HG03135 (cell line): ENCODE data around the gene CCDC88A.
A peak's percentile ranks its signal among the peaks of the same experiment; 100 is the strongest.

Experiments
- ATAC-seq: cut with Tn5 transposase; IDR thresholded peaks from one replicate; pipeline ENCODE4 v1.9.1; 2021; ENCODE audit warnings: mild to moderate bottlenecking, moderate library complexity; ENCODE audit not compliant: unreplicated experiment

CCDC88A gene

GRCh38 chr2:55422876-55423665 is 3.4 kb upstream of the CCDC88A start:
- ATAC-seq: no peak

DNA sequence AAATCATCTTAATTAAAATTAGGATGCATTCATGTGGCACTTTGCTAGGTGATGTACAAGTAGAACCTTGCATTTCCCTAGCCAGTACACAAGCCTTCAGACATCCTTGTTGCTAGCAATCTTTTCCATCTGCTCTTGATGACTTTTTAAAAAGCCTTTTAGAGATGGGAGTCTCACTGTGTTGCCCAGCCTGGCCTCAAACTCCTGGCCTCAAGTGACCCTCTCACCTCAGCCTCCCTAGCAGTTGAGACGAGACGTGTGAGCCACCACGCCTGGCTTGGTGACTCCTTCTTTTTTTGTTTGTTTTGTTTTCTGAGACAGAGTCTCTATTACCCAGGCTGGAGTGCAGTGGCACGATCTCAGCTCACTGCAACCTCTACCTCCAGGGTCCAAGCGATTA is 1.7 kb upstream of the CCDC88A start:
- no peak for ATAC-seq

DNA sequence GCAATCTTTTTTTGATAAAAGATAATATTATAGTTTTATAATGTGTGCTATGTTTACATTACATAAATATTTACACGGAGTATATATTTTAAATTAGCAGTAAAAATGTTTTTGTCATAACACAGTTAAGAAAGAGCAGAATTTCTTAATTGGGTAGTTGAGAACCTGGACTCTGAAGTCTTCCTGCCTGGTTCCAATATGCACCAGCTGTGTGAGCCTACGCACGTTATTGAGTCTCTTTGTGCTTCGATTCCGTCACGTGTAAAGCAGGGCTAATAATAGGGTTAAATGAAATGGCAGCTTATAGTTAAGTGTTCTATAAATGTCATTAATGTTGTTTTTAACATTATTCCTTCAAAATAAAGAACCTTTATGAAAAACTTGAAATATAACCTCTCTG is 1.2 kb upstream of the CCDC88A start:
- ATAC-seq: no peak

- ATAC-seq: no peak
Observed at GRCh38 chr2:55420439-55420725, 726 bp upstream of the CCDC88A start.

DNA sequence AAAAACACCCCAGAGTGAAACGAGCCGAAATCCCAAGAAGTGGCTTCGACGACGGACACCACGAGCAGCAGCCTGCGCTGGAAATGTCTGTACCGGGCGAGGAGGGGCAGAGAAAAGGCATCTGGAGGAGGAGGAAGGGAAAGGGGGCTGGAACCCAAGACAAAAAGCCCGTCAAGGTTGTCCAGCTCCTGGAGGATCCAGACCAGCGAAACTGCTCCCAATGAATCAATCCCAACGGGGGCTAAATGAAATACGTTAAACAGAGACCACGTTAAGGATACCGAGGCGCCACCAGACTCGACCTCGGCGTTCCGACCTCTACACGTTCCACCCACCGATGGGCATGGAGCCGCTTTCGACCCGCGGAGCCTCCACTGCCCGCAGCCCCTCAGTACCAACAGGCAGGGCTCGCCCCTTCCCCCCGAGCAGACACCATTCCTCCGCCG is 400 bp downstream of the CCDC88A start:
- ATAC-seq: peak; percentile 2

- no peak for ATAC-seq
Observed at GRCh38 chr2:55418512-55419232, 984 bp downstream of the CCDC88A start.

DNA sequence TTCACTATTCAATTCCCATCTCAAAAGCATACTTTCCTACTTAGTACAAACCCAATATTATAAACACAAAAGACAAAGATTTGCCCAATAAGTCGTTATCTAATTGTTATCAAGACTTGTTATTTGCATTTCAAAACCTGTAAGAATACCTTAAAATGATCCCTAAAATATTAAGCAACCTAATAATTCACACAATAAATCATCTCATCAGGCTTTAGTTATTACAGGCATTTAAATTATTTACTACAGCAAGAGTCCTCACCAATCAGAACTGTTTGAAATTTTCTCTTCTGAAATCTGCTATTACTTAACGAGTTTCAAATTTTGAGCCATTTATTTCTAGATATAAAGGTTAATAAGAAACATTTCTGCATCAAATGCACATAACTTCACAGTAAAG is 1.6 kb downstream of the CCDC88A start:
- no peak for ATAC-seq

DNA sequence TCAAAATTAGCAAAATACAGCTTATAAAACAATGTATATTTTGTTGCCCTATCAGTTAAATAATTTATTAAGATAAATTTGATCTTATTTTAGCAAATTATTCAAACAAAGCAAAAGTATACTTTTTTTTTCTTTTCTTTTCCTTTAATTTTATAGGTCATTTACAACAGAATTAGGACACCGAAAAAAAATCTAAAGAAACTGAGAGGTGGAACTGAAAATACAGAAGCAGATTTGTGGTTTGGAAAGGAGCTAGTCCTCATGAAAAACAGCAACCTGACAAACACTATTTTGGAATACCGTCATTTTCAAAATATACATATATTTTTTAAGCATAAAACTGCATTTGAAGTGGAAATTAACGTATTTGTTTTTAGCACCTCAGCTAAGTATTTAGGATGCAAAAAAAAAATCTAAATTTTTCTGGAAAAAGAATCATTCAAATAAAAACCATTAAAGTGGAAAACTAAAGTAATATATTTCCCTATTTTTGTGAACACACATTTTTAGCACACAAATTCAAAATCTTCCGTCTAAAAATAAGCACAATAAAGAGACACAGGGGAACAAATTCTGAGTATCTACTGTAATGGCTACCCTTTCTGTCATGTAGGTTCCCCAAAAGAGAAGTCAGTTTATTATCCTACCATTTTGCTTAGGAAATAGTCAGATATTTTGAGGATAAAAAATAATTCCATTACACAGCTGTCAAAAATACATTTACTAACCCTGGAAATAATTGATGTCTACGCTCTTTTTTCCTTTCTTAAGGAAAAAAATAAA is 2.7 kb downstream of the CCDC88A start:
- no peak for ATAC-seq

- ATAC-seq: no peak
Observed at GRCh38 chr2:55415300-55415699, 4.4 kb downstream of the CCDC88A start.

GRCh38 chr2:55408918-55409868 is 10.5 kb downstream of the CCDC88A start:
- ATAC-seq: no peak

- no peak for ATAC-seq
Observed at GRCh38 chr2:55408098-55408882, 11.4 kb downstream of the CCDC88A start.

- no peak for ATAC-seq
Observed at GRCh38 chr2:55405116-55405515, 14.5 kb downstream of the CCDC88A start.

DNA sequence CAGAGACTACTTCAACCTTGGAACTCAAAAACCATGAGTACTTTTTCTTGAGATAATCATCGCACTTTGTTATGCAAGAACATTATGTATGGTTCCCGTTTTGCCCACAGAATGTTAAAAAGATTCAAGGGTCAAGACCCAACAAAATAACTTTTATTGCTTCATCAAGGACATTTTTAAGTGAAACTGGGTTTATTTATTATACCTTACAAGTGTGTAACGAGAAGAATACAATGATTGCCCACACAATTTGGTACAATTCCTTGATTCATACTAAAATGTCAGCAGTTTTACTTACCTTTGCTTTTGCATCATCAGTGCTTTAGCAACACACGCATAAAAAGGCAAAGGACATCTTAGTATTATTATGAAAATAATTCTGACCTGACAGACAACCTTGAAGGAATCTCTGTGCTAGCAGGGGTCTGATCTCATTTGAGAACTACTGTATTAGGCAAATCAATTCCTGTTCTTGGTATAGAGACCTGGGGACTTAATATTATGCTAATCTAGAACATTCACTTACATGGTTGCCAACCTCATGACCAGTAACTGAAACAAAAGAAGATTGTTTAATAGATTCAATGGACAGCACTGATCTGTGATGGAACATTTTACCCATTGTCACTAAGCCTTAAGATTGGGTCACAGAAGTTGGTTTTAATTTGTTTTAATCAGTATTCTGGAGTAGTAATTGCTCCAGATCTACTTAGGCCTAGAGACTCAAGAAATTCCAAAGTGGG is 16.2 kb downstream of the CCDC88A start:
- no peak for ATAC-seq

DNA sequence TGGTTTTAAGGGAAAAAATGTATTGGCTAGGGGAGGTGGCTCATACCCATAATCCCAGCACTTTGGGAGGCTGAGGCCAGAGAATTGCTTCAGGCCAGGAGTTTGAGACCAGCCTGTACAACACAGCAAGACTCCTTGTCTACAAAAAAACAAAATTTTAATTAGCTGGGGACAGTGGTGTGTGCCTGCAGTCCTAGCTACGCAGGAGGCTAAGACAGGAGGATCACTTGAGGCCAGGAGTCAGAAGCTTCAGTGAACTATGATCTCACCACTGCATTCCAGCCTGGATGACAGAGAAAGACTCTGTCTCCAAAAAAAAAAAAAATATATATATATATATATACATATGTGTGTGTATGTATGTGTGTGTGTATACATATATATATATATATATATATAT is 18.5 kb downstream of the CCDC88A start:
- no peak for ATAC-seq

- no peak for ATAC-seq
Observed at GRCh38 chr2:55400332-55400731, 19.3 kb downstream of the CCDC88A start.

DNA sequence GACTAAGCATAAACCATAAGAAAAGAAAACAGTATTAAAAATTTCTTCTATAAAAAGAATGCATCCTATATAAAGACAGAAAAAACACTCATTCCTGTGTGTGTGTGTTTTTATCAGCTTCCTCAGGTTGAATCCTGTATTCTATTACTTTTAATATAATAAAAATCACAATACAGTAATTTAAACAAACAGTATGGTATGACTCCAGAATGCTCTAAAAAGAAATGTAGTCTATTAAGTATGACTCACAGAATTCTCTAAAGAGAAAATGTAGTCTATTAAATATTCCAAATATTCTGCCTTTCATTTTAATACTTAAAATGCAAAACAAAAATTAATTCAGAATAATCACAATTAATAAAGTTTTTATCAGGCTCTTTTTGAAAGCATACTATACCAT is 19.8 kb downstream of the CCDC88A start:
- ATAC-seq: no peak

DNA sequence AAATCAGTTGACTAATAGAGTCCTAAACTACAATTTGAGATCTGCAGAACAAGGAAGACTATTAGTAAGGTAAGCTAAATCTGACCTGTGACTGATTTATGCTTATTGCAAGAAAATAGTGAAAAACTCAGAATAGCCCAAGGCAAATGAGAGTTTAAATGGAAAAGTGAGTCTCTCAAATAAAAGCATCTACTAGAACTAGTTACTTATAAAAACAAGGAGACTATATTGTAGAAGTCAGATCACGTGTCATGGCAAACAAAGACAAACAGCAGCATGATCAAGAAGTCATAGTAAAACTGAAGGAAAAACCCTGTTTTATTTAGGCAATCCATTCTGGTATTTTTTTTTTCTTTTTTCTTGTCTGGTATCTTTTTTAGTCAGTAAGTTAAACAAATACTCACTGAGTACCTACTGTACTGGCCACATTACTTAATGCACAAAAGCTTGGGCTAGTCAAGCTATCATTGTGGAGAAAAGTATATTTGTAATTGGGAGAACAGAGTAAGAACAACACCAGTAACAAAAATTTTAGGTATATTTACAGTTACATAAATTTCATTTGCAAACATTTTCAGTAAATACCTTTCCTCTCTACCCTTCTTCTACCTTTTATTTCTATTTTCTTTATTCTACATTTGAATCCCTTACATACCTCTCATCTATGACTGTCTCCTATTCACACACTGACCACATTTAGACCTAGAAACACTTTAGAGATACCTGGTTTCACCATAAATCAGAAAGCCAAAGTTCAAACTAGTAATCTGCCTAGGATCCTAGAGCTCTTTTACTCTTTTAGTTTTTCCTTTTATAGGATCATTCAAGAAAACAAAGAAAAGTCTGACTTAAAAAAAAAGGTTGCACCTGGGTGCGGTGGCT is 23.7 kb downstream of the CCDC88A start:
- ATAC-seq: peak; percentile 44

DNA sequence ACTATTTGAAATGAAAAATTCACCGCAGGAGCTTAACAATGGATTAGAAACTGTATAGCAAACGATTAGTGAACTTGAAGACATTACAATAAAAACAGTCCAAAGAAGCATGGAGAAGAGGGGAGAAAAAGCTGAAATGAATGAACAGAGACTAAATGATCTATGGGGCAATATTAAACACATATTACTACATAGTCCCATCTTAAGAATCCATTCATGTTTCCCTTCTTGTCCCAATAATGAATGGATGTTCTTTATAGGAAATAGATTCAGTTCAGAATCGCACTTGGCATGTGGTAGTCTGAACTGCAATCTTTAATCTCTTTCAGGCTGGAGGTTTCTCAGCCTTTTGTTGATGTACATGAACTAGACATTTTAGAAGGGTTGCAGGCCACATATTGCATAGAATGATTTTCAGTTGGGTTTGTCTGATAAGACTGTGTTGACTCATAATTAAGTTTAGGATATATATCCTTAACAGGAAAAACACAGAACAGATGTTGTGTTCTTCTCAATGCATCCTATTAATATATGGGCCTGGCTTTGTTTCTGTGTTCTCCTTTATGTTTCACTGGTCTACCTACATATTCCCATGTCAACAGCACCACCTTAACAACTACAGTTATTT is 27.9 kb downstream of the CCDC88A start:
- ATAC-seq: no peak
